Endodermal cell (in vitro differentiated cells): Measurements from ENCODE around the gene RAPGEF1. TPM values are rescaled to one million over a fixed set of nuclear protein-coding genes. Genes with fewer than 3 reads are reported as not detected.

Experiments
- DNase-seq: peaks from one replicate; pipeline ENCODE4 v3.0.0-alpha.2; 2017
- H3K27ac ChIP-seq: 2 replicates; pipeline ENCODE4 v1.5.1; 2013; ENCODE audit warnings: mild to moderate bottlenecking, low read depth, low read length, moderate library complexity
- H3K27me3 ChIP-seq: 2 replicates; pipeline ENCODE4 v1.6.1; 2013; ENCODE audit warnings: mild to moderate bottlenecking, low read length, moderate library complexity; ENCODE audit not compliant: insufficient read depth, control insufficient read depth, poor library complexity, severe bottlenecking
- H3K36me3 ChIP-seq: 2 replicates; pipeline ENCODE4 v1.7.0; 2013; ENCODE audit warnings: mild to moderate bottlenecking, low read length, moderate library complexity; ENCODE audit not compliant: control insufficient read depth, insufficient read depth
- H3K4me1 ChIP-seq: one replicate; pipeline ENCODE4 v1.7.0; 2013; ENCODE audit warnings: low read length; ENCODE audit not compliant: control insufficient read depth, insufficient read depth
- H3K4me3 ChIP-seq: 2 replicates; pipeline ENCODE4 v1.5.1; 2013; ENCODE audit warnings: mild to moderate bottlenecking, low read length, moderate library complexity
- H3K9ac ChIP-seq: 2 replicates; pipeline ENCODE4 v1.6.1; 2013; ENCODE audit warnings: mild to moderate bottlenecking, low read length, moderate library complexity; ENCODE audit not compliant: poor library complexity, severe bottlenecking; ENCODE audit errors: extremely low read depth
- H3K9me3 ChIP-seq: 2 replicates; pipeline ENCODE4 v1.6.1; 2013; ENCODE audit warnings: mild to moderate bottlenecking, low read length, moderate library complexity; ENCODE audit not compliant: control insufficient read depth
- H3K27ac Mint-ChIP-seq: 2 replicates; pipeline ENCODE4 v1.8.0; 2020; ENCODE audit warnings: mixed read lengths
- H3K27me3 Mint-ChIP-seq: 2 replicates; pipeline ENCODE4 v1.8.0; 2021; ENCODE audit warnings: mild to moderate bottlenecking, mixed read lengths; ENCODE audit not compliant: insufficient read depth
- H3K36me3 Mint-ChIP-seq: 2 replicates; pipeline ENCODE4 v1.8.0; 2020; ENCODE audit warnings: low read depth, mixed read lengths
- H3K4me1 Mint-ChIP-seq: 2 replicates; pipeline ENCODE4 v1.8.0; 2020; ENCODE audit warnings: mixed read lengths
- H3K4me3 Mint-ChIP-seq: 2 replicates; pipeline ENCODE4 v1.8.0; 2020; ENCODE audit warnings: mild to moderate bottlenecking, moderate library complexity, mixed read lengths
- H3K9me3 Mint-ChIP-seq: 2 replicates; pipeline ENCODE4 v1.8.0; 2020; ENCODE audit warnings: mild to moderate bottlenecking, mixed read lengths
- WGBS, 2 experiments: methylation state at CpG; one replicate each; pipeline versions ENCODE4 v1.1.5 to v1.1.7; 2013; ENCODE audit warnings: missing lambda C conversion rate in 2 of 2, mixed read lengths in 1 of 2; ENCODE audit not compliant: insufficient coverage in 1 of 2, insufficient read length in 1 of 2; 5-methylcytosine and 5-hydroxymethylcytosine counted together
- total RNA-seq, 2 donors: library from RNA; stranded (reverse); fragmentation: NEBNext Ultra II Directional in 1 of 2; extraction: Animal tissue kit (Norgen Biotek cat#: 25700) in 1 of 2; gene quantifications; 2 replicates in 1 of 2; 3 replicates in 1 of 2; pipeline ENCODE4 v1.2.1, GENCODE V29; 2021
- TF ChIP-seq, protein P1 (sequence below): fragments of 200-600 bp; sonication (generic); conservative IDR thresholded peaks from 2 replicates; pipeline ENCODE4 v1.5.0; 2021; ENCODE audit warnings: antibody characterized with exemption, mild to moderate bottlenecking

RAPGEF1 gene
- total RNA-seq, 2 donors from 2014 or later: 63.4 to 85.5 TPM

DNA sequence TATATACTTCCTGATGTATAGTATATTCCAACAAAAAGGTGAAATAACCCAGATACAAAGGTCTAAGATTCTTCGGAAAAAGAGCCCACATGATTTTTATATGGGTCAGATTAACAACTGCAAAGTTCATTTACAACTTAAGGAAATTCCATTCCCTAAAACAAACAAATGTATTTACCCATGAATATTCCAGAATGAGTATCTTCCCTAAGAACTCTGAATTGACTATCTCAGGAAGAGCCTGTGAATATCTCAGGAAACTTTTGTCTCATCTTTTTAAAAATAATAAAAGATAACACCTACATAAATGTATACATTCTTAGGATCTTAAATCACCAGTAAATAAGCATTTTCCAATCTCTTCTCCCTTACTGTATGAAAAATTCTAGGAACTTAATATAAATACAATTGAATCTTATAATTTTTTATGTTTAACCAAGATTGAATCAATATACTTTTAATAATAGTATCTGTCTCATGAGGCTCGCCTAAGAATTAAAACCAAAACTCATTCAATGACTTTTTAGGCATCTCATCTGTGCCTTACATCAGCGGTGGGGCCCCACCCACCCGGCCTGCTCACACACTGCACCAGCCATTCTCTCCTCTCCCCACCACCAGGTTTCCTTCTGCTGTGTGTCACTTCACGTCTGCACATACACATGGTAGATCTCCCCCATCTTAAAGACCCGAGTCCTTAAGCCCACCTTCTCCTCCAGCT lies 78.1 kb downstream of the RAPGEF1 start:
- TF ChIP-seq, protein P1, sequence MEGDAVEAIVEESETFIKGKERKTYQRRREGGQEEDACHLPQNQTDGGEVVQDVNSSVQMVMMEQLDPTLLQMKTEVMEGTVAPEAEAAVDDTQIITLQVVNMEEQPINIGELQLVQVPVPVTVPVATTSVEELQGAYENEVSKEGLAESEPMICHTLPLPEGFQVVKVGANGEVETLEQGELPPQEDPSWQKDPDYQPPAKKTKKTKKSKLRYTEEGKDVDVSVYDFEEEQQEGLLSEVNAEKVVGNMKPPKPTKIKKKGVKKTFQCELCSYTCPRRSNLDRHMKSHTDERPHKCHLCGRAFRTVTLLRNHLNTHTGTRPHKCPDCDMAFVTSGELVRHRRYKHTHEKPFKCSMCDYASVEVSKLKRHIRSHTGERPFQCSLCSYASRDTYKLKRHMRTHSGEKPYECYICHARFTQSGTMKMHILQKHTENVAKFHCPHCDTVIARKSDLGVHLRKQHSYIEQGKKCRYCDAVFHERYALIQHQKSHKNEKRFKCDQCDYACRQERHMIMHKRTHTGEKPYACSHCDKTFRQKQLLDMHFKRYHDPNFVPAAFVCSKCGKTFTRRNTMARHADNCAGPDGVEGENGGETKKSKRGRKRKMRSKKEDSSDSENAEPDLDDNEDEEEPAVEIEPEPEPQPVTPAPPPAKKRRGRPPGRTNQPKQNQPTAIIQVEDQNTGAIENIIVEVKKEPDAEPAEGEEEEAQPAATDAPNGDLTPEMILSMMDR: no peak
- Histone ChIP-seq H3K27ac (no peak overlapping the region), H3K9ac (no peak overlapping the region), H3K4me1 (peaks cover 3% of the 10 kb centered on the region), H3K27me3 (no peaks in the 10 kb centered on the region), H3K36me3 (peaks cover 5% of the 10 kb centered on the region), H3K9me3 (peaks cover 9% of the 10 kb centered on the region), H3K4me3 (no peak overlapping the region)
- Mint-ChIP-seq H3K36me3 (peaks cover 30% of the 10 kb centered on the region), H3K9me3 (peaks cover 15% of the 10 kb centered on the region), H3K27me3 (no peaks in the 10 kb centered on the region), H3K27ac (peak overlapping the region; percentile 73), H3K4me3 (no peak overlapping the region), H3K4me1 (peaks cover 36% of the 10 kb centered on the region)
- WGBS, 2 experiments: 85 to 88% methylated on average over 4 to 6 of the region's 6 CpGs
- DNase-seq: no peak

DNA sequence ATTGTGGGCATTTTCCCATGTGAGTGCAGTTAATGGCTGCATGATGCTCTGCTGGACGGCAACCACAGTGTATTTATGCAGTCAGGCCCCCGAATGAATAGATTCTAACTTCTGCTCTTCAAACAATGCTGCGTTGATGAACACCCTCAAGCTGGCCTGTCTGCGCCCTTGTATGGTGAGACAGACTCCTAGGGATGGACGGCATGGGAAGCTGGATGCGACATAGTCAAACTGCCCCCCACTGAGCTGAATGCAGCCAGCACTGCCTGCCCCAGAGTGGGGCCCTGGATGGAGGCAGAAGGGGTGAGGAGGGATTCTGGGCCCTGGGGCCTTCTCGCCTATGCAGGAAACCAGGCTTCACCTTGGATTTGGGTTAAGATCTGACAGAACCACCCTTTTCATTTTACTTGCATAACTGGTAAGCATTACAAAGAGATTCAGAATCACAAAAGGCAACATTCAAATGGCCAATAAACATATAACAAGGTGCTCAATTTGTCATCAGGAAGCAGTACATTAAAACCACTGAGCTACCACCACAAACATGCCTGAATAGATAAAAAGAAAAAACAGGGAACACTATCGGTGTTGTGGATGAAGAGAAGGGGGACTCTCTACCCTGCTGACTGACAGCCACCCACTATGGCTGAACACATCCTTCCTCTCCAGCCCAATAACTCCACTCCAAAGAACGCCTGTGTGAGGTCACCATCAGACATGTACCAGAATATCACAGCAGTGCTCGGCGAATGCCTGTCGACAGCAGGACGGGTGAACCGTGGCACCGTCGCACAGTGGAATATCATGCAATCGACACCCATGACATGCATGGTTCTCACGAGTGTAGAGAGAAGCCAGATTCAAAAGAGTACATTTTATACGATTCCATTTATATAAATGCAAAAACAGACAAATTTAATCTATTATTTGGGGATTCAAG lies 79.1 kb downstream of the RAPGEF1 start:
- no peaks in the 10 kb centered on the region for H3K27me3 ChIP-seq
- Mint-ChIP-seq H3K4me3 (no peak overlapping the region), H3K36me3 (peaks cover 26% of the 10 kb centered on the region), H3K27me3 (no peaks in the 10 kb centered on the region), H3K4me1 (peaks cover 42% of the 10 kb centered on the region), H3K9me3 (peaks cover 15% of the 10 kb centered on the region), H3K27ac (peak overlapping the region; percentile 78)
- H3K36me3 ChIP-seq: peaks cover 5% of the 10 kb centered on the region
- H3K9ac ChIP-seq: no peak overlapping the region
- H3K4me1 ChIP-seq: peaks cover 3% of the 10 kb centered on the region
- peak; percentile 68 for DNase-seq
- 79 to 82% methylated on average over 16 to 19 of the region's 19 CpGs for WGBS, 2 experiments
- TF ChIP-seq, protein P1: no peak
- peaks cover 9% of the 10 kb centered on the region for H3K9me3 ChIP-seq
- H3K4me3 ChIP-seq: no peak overlapping the region
- peak overlapping the region; percentile 79 for H3K27ac ChIP-seq

DNA sequence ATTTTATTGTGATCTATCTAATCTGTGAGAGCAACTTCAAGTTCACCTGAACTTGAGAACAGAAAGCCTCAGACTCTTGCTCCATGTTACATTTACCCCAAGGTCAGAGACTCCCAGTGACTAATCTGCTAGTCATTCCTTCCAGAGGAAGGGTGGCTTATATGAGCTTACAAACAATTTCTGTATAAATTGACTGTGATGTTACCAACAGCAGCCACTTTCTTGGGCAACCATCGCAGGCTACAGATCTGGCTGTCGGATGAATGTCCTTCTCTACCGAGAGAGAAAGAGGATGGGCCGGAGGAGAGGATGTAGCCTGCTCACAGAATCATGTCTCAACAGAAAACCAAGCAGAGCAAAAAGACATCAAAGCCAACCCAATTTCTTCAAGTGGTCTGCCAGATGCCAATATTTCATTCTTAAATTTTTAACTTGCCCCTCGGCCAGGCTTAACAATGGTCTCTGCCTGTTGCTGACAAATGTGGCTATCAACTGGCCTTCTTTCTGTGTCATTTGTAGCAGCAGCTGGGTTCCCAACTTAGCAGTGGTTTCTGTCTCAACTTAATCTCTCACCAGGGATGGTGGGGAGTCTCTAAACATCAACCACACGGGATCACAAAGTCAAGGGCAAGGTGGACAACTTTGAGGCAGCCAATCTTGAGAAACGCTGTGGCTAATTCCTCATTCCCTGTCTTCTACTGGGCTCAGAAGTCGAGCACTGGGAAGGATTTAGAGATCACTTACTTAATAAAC lies 81.3 kb downstream of the RAPGEF1 start:
- Histone ChIP-seq H3K4me1 (peaks cover 3% of the 10 kb centered on the region), H3K36me3 (no peaks in the 10 kb centered on the region), H3K27me3 (no peaks in the 10 kb centered on the region), H3K9ac (no peak overlapping the region), H3K4me3 (no peak overlapping the region), H3K27ac (no peak overlapping the region), H3K9me3 (peaks cover 3% of the 10 kb centered on the region)
- no peak for DNase-seq
- H3K4me1 Mint-ChIP-seq: peaks cover 52% of the 10 kb centered on the region
- peaks cover 7% of the 10 kb centered on the region for H3K36me3 Mint-ChIP-seq
- no peaks in the 10 kb centered on the region for H3K27me3 Mint-ChIP-seq
- H3K27ac Mint-ChIP-seq: peak overlapping the region; percentile 16
- no peaks in the 10 kb centered on the region for H3K9me3 Mint-ChIP-seq
- 90 to 93% methylated on average over 6 to 8 of the region's 8 CpGs for WGBS, 2 experiments
- no peak overlapping the region for H3K4me3 Mint-ChIP-seq
- TF ChIP-seq, protein P1: no peak
